Measurements from ENCODE around the gene MLN.

GRCh38 chr6:33820243-33820642 is 16.4 kb upstream of the MLN start:
- TF ChIP-seq, protein P1, sequence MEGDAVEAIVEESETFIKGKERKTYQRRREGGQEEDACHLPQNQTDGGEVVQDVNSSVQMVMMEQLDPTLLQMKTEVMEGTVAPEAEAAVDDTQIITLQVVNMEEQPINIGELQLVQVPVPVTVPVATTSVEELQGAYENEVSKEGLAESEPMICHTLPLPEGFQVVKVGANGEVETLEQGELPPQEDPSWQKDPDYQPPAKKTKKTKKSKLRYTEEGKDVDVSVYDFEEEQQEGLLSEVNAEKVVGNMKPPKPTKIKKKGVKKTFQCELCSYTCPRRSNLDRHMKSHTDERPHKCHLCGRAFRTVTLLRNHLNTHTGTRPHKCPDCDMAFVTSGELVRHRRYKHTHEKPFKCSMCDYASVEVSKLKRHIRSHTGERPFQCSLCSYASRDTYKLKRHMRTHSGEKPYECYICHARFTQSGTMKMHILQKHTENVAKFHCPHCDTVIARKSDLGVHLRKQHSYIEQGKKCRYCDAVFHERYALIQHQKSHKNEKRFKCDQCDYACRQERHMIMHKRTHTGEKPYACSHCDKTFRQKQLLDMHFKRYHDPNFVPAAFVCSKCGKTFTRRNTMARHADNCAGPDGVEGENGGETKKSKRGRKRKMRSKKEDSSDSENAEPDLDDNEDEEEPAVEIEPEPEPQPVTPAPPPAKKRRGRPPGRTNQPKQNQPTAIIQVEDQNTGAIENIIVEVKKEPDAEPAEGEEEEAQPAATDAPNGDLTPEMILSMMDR (conservative IDR thresholded peaks at IDR 0.05; ENCODE audit: low read length): no peak
- no peak for TF ChIP-seq EZH2phosphoT487 (IDR thresholded peaks at IDR 0.05; ENCODE audit: borderline replicate concordance)
